Activated T-cell treated with anti-CD3 and anti-CD28 coated beads, Interleukin-2, amount 50 U/mL, for 24 hours (primary cell): ENCODE measurements around the gene MRPL47.

Source experiments
- DNase-seq: peaks from one replicate; pipeline ENCODE4 v3.0.0-alpha.2; 2020
- H3K27ac Mint-ChIP-seq: 2 replicates; pipeline ENCODE4 v1.8.0; 2020; ENCODE audit warnings: mild to moderate bottlenecking, mixed read lengths
- H3K27me3 Mint-ChIP-seq: 2 replicates; pipeline ENCODE4 v1.8.0; 2020; ENCODE audit warnings: mixed read lengths
- H3K36me3 Mint-ChIP-seq: 2 replicates; pipeline ENCODE4 v1.8.0; 2020; ENCODE audit warnings: low read depth, mixed read lengths
- H3K4me1 Mint-ChIP-seq: 2 replicates; pipeline ENCODE4 v1.8.0; 2020; ENCODE audit warnings: low read depth, mixed read lengths
- H3K4me3 Mint-ChIP-seq: 2 replicates; pipeline ENCODE4 v1.8.0; 2020; ENCODE audit warnings: mild to moderate bottlenecking, moderate library complexity, mixed read lengths
- H3K9me3 Mint-ChIP-seq: 2 replicates; pipeline ENCODE4 v1.8.0; 2020; ENCODE audit warnings: mixed read lengths

MRPL47 gene

DNA sequence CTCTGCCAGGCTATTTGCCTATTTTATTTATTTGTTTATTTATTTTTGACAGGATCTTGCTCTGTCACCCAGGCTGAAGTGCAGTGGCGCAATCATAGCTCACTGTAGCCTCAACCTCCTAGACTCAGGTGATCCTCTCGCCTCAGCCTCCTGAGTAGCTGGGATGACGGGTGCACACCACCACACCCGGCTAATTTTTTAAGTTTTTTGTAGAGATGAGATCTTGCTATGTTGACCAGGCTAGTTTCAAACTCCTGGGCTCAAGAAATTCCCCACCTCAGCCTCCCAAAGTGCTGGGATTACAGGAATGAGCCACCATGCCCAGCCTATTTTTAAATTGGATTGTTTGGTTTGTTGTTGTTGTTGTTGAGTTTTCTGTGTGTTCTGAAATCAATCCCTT lies 5.6 kb upstream of the MRPL47 start:
- Mint-ChIP-seq H3K27ac (peak overlapping the region; percentile 51), H3K4me3 (no peak overlapping the region), H3K9me3 (no peaks in the 10 kb centered on the region), H3K27me3 (no peaks in the 10 kb centered on the region), H3K4me1 (peaks cover 52% of the 10 kb centered on the region), H3K36me3 (peaks cover 56% of the 10 kb centered on the region)
- no peak for DNase-seq

DNA sequence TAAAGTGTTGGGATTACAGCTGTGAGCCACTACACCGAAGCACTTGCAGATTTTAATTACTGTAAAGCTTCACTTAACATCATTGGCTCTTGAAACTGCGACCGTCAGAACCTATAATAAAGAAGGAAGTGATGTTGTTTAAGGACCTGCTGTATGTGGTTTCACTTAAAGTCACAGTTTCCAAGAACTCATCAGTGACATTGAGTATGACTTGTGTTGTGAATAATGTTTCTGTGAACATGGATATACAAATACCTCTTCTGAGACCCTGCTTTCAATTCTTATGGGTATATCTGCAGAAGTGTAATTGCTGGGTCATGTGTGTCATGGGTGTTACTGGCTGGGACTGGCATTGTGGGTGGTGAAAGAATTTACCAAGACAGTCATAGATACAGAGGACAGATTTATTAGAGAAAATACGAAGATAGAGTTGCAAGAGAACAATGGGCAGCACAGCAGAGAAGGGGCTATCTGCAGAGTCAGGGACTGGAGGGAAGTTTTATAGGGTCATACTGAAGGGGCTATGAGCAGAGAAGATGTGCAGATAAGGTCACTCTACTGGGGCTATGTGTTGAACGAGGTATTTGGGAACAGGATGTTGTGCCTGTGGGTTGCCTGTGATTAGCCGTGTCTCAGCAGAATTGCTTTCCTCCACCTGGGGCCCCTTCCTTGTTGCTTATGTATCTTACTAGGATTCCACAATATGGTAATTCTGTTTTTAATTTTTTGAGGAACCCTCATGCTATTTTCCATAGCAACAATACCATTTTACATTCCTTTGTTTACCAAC lies 4.7 kb upstream of the MRPL47 start:
- H3K36me3 Mint-ChIP-seq, result peaks cover 64% of the 10 kb centered on the region
- H3K4me3 Mint-ChIP-seq, result peak overlapping the region; percentile 53
- H3K27ac Mint-ChIP-seq, result peak overlapping the region; percentile 94
- H3K27me3 Mint-ChIP-seq, result no peaks in the 10 kb centered on the region
- H3K9me3 Mint-ChIP-seq, result no peaks in the 10 kb centered on the region
- DNase-seq, result no peak
- H3K4me1 Mint-ChIP-seq, result peaks cover 53% of the 10 kb centered on the region

DNA sequence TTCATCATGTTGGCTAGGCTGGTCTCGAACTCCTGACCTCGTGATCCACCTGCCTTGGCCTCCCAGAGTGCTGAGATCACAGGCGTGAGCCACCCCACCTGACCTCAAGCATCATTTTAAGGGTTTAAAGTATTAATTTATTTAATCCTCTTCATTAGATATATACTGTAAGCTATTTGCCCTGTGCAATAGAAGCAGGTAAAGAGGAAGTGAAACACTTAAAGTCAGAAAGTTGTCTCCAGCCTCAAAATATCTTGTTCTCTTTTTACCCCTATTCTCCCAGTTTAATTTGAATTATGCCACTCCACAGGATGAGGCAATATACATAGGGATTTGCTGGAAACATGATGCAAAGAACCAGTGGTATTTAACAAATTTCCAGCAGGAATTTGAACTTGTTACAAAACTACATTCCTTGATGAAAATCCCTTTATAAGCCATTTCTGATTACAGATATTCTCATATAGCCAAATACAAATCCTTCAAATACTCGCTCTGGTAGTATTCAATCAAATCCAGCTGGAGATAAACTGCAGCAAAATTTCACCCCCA lies 2.2 kb upstream of the MRPL47 start:
- H3K27me3 Mint-ChIP-seq, result no peaks in the 10 kb centered on the region
- no peaks in the 10 kb centered on the region for H3K9me3 Mint-ChIP-seq
- H3K4me1 Mint-ChIP-seq, result peaks cover 48% of the 10 kb centered on the region
- peaks cover 54% of the 10 kb centered on the region for H3K36me3 Mint-ChIP-seq
- H3K4me3 Mint-ChIP-seq, result peak overlapping the region; percentile 98
- no peak for DNase-seq
- peak overlapping the region; percentile 94 for H3K27ac Mint-ChIP-seq

DNA sequence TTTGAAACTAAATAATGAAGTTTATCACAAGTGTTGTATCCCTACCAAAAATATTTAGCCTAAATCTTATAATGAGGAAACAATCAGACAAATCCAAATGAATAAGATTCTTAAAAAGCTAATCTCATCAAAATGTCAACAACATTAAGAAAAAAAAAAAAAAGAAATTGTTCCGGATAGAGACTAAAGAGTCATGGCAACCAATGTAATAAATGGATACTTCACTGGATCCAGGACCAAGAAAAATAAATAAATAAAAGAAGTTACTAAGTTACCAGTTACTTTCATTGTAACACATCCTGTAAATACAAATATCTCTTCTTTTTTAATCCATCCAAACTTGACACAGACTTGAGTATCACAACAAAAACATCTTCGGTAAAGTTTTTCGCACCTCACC lies 607 bp downstream of the MRPL47 start:
- Mint-ChIP-seq H3K27me3 (no peaks in the 10 kb centered on the region), H3K4me1 (peaks cover 38% of the 10 kb centered on the region), H3K4me3 (peak overlapping the region; percentile 98), H3K27ac (peak overlapping the region; percentile 100), H3K36me3 (peaks cover 66% of the 10 kb centered on the region), H3K9me3 (no peaks in the 10 kb centered on the region)
- no peak for DNase-seq

DNA sequence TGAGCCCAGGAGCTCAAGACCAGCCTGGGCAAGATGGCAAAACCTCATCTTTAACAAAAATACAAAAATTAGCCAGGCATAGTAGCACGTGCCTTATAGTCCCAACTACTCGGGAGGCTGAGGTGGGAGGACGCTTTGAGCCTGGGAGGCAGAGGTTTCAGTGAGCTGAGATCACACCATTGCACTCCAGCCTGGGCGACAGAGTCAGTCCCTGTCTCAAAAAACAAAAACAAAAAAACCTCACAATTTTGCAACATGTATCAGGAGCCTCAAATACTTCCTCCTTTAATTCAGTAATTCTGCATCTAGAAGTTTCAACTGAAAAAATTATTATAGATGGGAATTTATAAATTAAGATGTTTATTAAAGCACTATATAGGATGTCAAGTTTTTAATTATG lies 1.1 kb downstream of the MRPL47 start:
- peaks cover 68% of the 10 kb centered on the region for H3K36me3 Mint-ChIP-seq
- peaks cover 34% of the 10 kb centered on the region for H3K4me1 Mint-ChIP-seq

DNA sequence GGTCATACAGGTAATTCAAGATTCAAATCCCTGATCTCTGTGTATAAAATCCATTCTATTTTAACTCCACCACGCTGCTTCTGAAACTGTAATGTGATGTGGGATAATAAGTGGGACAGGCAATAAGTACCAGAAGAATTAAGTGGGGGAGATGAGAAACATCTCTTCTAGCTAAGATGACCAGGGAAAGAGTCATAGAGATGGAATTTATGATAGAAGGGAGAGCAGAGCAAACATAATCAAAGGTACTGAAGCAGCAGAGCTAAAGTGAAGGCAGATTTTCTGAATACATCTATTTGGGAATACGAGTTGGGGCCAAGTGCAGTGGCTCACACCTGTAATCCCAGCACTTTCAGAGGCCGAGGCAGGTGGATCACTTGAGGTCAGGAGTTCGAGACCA lies 4.9 kb downstream of the MRPL47 start:
- no peak overlapping the region for H3K27ac Mint-ChIP-seq
- peaks cover 81% of the 10 kb centered on the region for H3K36me3 Mint-ChIP-seq
- H3K4me1 Mint-ChIP-seq, result peaks cover 13% of the 10 kb centered on the region
- DNase-seq, result no peak
- H3K9me3 Mint-ChIP-seq, result no peaks in the 10 kb centered on the region
- H3K4me3 Mint-ChIP-seq, result no peak overlapping the region
- no peaks in the 10 kb centered on the region for H3K27me3 Mint-ChIP-seq

More for the DNA sequence above, 1.1 kb downstream of the MRPL47 start:
- Mint-ChIP-seq H3K4me3 (peak overlapping the region; percentile 98), H3K27ac (peak overlapping the region; percentile 100), H3K27me3 (no peaks in the 10 kb centered on the region), H3K9me3 (no peaks in the 10 kb centered on the region)
- no peak for DNase-seq

DNA sequence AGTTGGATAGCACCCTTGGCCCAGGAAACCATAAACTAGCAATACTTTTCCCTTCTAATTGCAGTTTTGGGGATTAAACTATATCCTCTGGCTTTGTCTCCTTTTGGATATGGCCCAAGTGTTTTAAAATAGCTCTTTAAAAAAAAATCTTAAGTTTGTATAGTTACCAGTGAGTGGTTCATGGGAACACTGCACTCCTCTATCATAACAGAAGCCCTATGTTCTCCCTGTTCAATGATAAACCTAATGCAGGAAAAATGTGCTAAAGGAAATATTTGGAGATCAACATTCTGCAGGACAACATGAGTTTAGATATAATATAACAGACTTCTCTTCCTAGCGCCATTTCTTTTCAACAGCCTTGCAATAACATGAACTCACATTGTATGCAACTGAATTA lies 13.1 kb downstream of the MRPL47 start:
- Mint-ChIP-seq H3K4me3 (no peak overlapping the region), H3K36me3 (peaks cover 87% of the 10 kb centered on the region), H3K9me3 (no peaks in the 10 kb centered on the region), H3K4me1 (peaks cover 13% of the 10 kb centered on the region), H3K27me3 (no peaks in the 10 kb centered on the region), H3K27ac (peak overlapping the region; percentile 4)
- DNase-seq, result no peak

DNA sequence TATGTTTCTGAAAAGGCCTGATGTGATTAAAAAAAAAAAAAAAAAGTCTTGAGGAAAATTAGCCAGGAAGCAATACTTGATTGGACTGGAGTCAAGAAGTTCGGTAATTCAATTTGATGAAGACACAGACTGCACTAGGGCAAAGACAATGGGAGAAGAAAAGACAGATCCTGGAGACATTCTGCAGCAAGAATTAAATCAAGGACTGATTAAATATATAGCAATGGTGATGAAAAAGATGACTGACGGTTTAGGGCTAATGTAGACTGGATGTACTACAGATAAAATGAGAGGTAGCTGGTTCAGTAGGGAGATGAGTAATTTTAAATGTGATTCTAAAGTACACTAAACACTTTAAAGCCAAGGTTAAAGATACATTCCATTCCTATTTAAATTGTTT lies 13.8 kb downstream of the MRPL47 start:
- Mint-ChIP-seq H3K4me3 (no peak overlapping the region), H3K4me1 (peaks cover 13% of the 10 kb centered on the region), H3K27me3 (no peaks in the 10 kb centered on the region), H3K27ac (peak overlapping the region; percentile 58), H3K36me3 (peaks cover 89% of the 10 kb centered on the region), H3K9me3 (no peaks in the 10 kb centered on the region)
- no peak for DNase-seq

DNA sequence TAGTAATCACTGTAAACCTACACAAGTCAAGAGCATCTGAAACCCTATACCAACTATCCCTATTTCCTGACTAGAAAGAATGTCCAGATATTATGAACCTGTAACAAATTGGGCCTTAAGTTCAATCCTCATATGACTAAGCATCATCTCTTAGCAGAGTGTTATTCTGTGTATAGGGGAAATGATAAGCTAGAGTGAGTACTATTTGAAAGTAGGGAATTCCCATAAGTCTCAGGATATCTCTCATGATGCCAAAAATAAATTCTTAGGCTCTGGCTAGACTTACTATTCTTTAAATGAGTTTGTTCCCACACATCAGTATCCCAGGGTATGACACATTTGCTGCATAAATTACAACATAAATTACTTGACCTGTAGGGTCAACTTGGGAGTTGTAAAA lies 15.3 kb downstream of the MRPL47 start:
- Mint-ChIP-seq H3K4me1 (peaks cover 13% of the 10 kb centered on the region), H3K4me3 (no peak overlapping the region), H3K27ac (peak overlapping the region; percentile 72), H3K27me3 (no peaks in the 10 kb centered on the region), H3K36me3 (peaks cover 89% of the 10 kb centered on the region), H3K9me3 (no peaks in the 10 kb centered on the region)
- DNase-seq, result no peak

DNA sequence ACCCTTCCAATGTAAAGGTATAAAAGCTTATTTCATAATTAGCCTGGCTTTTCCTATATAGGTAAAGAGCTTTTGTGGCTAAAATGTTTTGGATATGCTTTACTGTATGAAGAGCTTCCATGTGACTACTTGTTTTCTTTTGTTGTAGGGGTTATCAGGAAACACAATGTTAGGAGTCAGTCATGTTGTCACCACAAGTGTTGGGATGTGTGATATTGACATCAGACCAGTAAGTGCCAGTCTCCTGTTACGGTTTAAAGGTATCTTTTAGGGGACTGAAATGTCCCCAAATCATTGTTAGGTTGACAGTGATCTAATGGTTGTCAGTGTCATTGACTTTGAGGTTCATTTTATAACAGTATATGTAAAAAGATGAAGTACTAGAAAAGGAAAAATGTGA lies 23.4 kb downstream of the MRPL47 start:
- H3K27ac Mint-ChIP-seq, result peak overlapping the region; percentile 7
- no peaks in the 10 kb centered on the region for H3K4me1 Mint-ChIP-seq
- no peak overlapping the region for H3K4me3 Mint-ChIP-seq
- no peaks in the 10 kb centered on the region for H3K27me3 Mint-ChIP-seq
- DNase-seq, result no peak
- no peaks in the 10 kb centered on the region for H3K9me3 Mint-ChIP-seq
- peaks cover 90% of the 10 kb centered on the region for H3K36me3 Mint-ChIP-seq

DNA sequence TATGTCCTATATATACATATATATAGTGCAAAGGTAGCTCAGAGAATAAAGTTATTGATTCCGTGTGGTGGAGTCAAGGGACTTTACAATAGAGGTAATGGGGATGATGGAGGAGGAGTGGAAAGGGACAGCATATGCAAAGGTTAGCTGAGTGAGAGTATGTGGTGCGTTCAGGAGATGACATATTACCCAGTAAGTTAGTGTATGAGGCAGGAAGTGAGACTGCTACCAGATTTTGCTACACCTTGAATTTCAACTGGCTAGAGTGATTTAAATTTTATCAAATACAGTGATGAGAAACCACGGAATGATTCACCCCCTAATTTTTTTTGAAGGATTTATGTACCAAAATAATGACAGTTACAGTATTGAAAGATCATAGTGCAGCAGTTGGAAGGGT lies 38.9 kb downstream of the MRPL47 start:
- Mint-ChIP-seq H3K4me3 (peak overlapping the region; percentile 18), H3K27ac (peak overlapping the region; percentile 9), H3K9me3 (no peaks in the 10 kb centered on the region), H3K36me3 (peaks cover 26% of the 10 kb centered on the region), H3K27me3 (no peaks in the 10 kb centered on the region), H3K4me1 (peaks cover 39% of the 10 kb centered on the region)
- no peak for DNase-seq

DNA sequence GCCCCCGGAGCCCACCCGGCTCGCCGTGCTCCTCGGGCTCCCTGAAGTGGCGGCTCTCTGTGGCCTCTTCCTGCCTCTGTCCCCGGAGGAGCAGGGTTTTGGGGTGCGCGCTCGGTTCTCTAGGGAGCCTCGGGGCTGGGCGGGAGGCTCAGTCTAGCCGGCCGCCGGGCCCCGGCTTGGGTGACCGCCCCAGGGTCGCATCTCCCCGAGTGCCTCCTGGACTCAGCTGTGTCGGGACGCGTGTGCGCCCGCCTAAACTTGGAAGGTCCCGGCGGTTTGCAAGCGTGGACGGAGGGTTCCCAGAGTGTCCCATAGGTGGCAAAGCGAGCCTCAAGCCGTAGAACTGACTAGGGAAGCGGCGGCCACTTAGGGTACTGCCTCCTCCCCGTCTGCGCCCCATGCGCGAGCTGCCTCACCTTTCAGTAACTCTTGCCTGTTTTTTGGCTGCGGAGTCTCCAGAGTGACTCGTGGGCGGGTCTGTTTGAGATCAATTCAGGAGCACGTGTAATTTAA lies 41.1 kb downstream of the MRPL47 start:
- H3K9me3 Mint-ChIP-seq, result no peaks in the 10 kb centered on the region
- H3K4me3 Mint-ChIP-seq, result peak overlapping the region; percentile 98
- H3K27ac Mint-ChIP-seq, result peak overlapping the region; percentile 99
- H3K36me3 Mint-ChIP-seq, result peaks cover 10% of the 10 kb centered on the region
- peaks cover 6% of the 10 kb centered on the region for H3K27me3 Mint-ChIP-seq
- H3K4me1 Mint-ChIP-seq, result peaks cover 36% of the 10 kb centered on the region
- DNase-seq, result peak; percentile 80

DNA sequence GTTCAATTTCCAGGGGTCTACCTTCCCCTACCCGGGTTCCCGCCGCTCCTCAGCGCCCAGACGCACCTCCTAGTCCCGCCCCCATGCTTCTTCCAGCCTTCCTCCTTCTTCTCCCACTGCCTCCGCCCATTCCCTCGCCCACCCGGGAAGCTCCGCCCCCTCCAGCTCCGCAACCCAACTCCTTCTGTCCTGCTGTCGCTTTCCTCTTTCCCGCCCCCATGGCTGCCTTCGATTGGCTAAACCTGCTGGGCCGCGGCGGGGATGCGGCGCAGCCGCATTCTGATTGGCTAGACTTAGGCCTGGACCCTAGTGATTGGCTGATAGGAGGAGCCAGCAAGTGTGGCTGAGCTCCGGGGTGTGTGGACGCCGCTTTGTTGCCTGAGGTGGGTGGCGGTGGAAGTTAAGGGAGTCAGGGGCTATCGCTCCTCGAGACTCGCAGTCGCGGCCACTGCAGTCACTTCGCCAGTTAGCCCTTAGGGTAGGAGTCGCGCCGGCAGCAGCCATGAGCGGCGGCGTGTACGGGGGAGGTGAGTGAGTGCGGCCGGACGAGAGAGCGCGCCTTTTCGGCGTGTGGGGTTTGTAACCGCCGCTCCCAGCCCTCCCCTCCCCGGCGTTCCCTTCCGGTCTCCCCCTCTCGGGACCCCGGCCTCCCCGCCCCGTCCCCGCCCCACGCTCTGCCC lies 41.7 kb downstream of the MRPL47 start, which contains the start of gene ACTL6A:
ACTL6A (plus strand) TSS at position 336 of the 680 bp plus-strand sequence; CDS start at position 503, 167 bp downstream.
- peaks cover 9% of the 10 kb centered on the region for H3K36me3 Mint-ChIP-seq
- peak within 1 kb of the TSS; percentile 99 for H3K27ac Mint-ChIP-seq
- no peaks in the 10 kb centered on the region for H3K9me3 Mint-ChIP-seq
- peak; percentile 99 for DNase-seq
- H3K4me3 Mint-ChIP-seq, result peak within 1 kb of the TSS; percentile 98
- peaks cover 6% of the 10 kb centered on the region for H3K27me3 Mint-ChIP-seq
- peaks cover 35% of the 10 kb centered on the region for H3K4me1 Mint-ChIP-seq

DNA sequence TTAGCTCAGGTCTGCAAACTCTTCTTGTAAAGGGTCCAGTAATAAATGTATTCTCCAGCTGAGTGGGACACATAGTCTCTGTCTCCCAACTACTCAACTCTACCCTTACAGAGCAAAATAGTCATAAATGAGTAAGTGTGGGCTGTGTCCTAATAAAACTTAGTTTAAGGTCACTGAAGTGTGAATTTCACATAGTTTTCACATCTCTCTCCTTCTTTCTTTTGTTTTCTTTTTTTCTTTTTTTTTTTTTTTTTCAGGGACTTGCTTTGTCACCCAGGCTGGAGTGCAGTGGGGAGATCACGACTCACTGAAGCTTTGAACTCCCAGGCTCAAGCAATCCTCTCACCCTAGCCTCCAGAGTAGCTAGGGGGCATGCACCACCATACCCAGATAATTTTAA lies 43.6 kb downstream of the MRPL47 start:
- no peak for DNase-seq
- Mint-ChIP-seq H3K27ac (no peak overlapping the region), H3K36me3 (peaks cover 9% of the 10 kb centered on the region), H3K4me3 (no peak overlapping the region), H3K9me3 (no peaks in the 10 kb centered on the region), H3K27me3 (peaks cover 6% of the 10 kb centered on the region), H3K4me1 (peaks cover 28% of the 10 kb centered on the region)
